OCI-LY1 (cell line): ENCODE results near the gene TRMT44.

Experiments used
- CTCF ChIP-seq: fragments of 200-600 bp; sonication (generic), shearing (Covaris generic); IDR thresholded peaks from 2 replicates; pipeline ENCODE4 v1.5.1; 2017; ENCODE audit warnings: mild to moderate bottlenecking, antibody characterized with exemption, low read length, moderate library complexity, mixed read lengths
- EZH2 ChIP-seq: fragments of 200-600 bp; sonication (generic), shearing (Covaris generic); IDR thresholded peaks from 2 replicates; pipeline ENCODE4 v1.8.0; 2017; ENCODE audit warnings: borderline replicate concordance, mixed run types, mild to moderate bottlenecking, antibody characterized with exemption, low read length, moderate library complexity, mixed read lengths

GRCh38 chr4:8523766-8524165, 83.2 kb downstream of the TRMT44 start:
- TF ChIP-seq CTCF (no peak), EZH2 (no peak)
